ENCODE data around the gene ATP10B. TPM values are rescaled to one million over a fixed set of nuclear protein-coding genes. Genes with fewer than 3 reads are reported as not detected.

Gene ATP10B
- total RNA-seq, 4 donors from 2014 or later: 116 to 298 (median 150) TPM

DNA sequence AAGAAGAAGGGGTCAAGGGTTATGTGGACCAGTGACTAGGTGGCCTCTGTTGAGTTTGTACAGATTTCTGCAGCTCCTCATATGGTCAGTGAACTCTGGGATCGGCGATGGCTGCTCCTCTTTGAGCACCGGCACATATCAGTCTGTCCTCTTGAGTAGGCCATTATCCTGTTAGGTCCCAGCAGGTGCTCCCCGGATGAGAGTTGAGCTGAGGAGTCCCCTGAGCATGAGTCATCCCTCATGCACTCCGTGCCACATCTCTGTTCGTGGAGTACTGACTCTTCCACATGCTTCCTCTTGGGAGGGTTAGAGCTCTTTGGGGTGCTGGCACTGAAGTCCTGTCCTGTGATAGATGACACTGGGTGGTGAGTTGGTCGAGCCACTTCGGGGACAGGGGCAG lies 286.6 kb downstream of the ATP10B start:
- no peaks in the 10 kb centered on the region for H3K9me3 ChIP-seq
- H3K36me3 ChIP-seq: peaks cover 0 to 23% (median 0%) of the 10 kb centered on the region in 4 donors
- no peak for TF ChIP-seq EP300 (IDR thresholded peaks at IDR 0.05; ENCODE audit: low read depth)
- TF ChIP-seq POLR2A (IDR thresholded peaks at IDR 0.05): no peak
- TF ChIP-seq, protein P1, sequence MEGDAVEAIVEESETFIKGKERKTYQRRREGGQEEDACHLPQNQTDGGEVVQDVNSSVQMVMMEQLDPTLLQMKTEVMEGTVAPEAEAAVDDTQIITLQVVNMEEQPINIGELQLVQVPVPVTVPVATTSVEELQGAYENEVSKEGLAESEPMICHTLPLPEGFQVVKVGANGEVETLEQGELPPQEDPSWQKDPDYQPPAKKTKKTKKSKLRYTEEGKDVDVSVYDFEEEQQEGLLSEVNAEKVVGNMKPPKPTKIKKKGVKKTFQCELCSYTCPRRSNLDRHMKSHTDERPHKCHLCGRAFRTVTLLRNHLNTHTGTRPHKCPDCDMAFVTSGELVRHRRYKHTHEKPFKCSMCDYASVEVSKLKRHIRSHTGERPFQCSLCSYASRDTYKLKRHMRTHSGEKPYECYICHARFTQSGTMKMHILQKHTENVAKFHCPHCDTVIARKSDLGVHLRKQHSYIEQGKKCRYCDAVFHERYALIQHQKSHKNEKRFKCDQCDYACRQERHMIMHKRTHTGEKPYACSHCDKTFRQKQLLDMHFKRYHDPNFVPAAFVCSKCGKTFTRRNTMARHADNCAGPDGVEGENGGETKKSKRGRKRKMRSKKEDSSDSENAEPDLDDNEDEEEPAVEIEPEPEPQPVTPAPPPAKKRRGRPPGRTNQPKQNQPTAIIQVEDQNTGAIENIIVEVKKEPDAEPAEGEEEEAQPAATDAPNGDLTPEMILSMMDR (IDR thresholded peaks at IDR 0.05): no peak
- no peak for TF ChIP-seq POLR2AphosphoS5 (IDR thresholded peaks at IDR 0.05)
- no peaks in the 10 kb centered on the region for H3K4me1 ChIP-seq
- intact Hi-C loops (cut with DNase I; ENCODE audit: low total_unique reads) (no loop called here), in situ Hi-C loops (cut with MboI; ENCODE audit: low pct_ligation_motif_present in 1 of 4, low pct_unique_long_range_greater_than_20kb in 1 of 4, low sequenced_read_pairs in 3 of 4) (no loop called here)
- no peaks in the 10 kb centered on the region for H3K27me3 ChIP-seq
- no peak for DNase-seq
- no peak overlapping the region for H3K4me3 ChIP-seq
- WGBS, 2 donors (ENCODE audit: low coverage in 1 of 2): 79% methylated on average over 8 of the region's 8 CpGs; no CpG with 5 or more reads in 1 of the 2 donors
- H3K27ac ChIP-seq: no peak overlapping the region

DNA sequence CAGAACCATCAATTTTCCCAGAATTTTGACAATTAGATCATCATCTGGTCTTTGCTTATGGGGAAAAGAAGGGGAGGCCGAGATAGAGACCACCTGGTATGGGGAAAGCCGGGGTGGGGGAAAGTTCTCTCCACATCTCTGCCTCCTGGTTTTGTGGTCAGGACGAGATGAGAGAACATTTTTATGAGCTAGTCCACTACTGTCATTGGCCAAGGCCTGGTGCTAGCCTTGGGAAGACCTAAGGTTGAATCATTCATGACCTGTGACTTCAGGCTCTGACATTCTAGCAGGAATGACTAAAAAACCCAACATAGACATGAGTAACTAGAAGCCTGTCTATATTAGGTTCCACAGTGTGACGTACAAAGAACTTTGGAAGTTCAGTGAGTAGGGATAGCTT lies 295.2 kb downstream of the ATP10B start:
- in situ Hi-C loops (cut with MboI; ENCODE audit: low pct_ligation_motif_present in 1 of 4, low pct_unique_long_range_greater_than_20kb in 1 of 4, low sequenced_read_pairs in 3 of 4) (no loop called here), intact Hi-C loops (cut with DNase I; ENCODE audit: low total_unique reads) (no loop called here)
- Histone ChIP-seq H3K27me3 (no peaks in the 10 kb centered on the region), H3K9me3 (no peaks in the 10 kb centered on the region), H3K27ac (no peak overlapping the region), H3K36me3 (no peaks in the 10 kb centered on the region), H3K4me1 (no peaks in the 10 kb centered on the region), H3K4me3 (no peak overlapping the region)
- TF ChIP-seq, protein P1 (IDR thresholded peaks at IDR 0.05): no peak
- TF ChIP-seq POLR2AphosphoS5 (IDR thresholded peaks at IDR 0.05) (no peak), POLR2A (IDR thresholded peaks at IDR 0.05) (no peak), EP300 (IDR thresholded peaks at IDR 0.05; ENCODE audit: low read depth) (no peak)
- 71 to 75% methylated on average over 1 to 4 of the region's 4 CpGs for WGBS, 2 donors (ENCODE audit: low coverage in 1 of 2)
- no peak for DNase-seq

DNA sequence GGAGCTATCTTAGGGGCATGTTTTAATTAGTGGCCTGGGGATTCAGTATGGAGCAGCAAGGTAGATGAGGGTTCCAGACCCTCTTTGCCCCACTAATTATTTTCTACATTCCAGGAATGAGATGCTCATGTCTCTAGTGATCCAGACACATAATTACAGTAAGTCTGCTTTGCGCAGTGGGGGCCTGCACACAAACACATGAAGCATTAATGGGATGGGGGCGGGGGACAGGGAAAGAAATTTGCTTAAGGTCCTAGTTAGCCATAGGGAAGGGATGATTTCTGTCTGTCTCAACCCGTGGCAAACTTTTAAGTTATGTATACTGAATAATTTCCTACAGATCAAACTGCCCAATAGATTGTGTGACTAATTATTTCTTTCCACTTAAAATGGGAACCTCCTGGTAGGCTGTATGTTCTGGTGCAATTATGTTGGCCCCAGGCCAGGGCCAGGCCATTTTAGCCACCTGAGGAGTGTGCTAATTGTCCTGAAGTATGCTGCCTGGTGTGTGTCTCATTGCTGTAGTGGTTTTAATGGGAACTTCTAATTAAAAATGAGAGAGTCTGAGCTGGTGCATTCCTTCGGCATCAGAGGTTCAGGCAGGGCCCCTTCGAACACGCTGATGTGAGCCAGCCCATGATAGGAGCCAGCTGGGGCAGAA lies 295.9 kb downstream of the ATP10B start:
- TF ChIP-seq POLR2AphosphoS5 (IDR thresholded peaks at IDR 0.05): no peak
- TF ChIP-seq, protein P1 (IDR thresholded peaks at IDR 0.05): no peak
- no peak for TF ChIP-seq EP300 (IDR thresholded peaks at IDR 0.05; ENCODE audit: low read depth)
- TF ChIP-seq POLR2A (IDR thresholded peaks at IDR 0.05): no peak

DNA sequence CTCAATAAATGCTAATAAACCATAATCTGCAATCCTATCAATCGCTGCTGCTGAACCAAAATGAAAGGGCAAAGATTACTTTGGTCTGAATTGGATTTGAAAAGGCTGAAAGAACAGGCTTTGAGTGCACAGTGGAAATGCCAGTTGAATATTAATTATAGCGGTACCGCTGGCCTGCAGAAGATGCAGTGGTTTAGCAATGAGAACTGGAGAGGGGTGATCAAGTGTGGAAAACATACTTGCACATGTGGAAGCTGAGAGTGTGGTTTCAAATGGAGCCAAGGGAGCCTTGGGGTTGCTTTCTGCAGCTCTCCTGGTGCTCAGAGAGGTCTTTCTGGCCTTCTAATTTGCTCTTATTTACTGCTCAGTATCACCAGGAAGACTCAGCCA lies 296.4 kb downstream of the ATP10B start:
- H3K27me3 ChIP-seq: no peaks in the 10 kb centered on the region
- no peaks in the 10 kb centered on the region for H3K36me3 ChIP-seq
- H3K27ac ChIP-seq: no peak overlapping the region
- intact Hi-C loops (cut with DNase I; ENCODE audit: low total_unique reads) (no loop called here), in situ Hi-C loops (cut with MboI; ENCODE audit: low pct_ligation_motif_present in 1 of 4, low pct_unique_long_range_greater_than_20kb in 1 of 4, low sequenced_read_pairs in 3 of 4) (no loop called here)
- H3K9me3 ChIP-seq: no peaks in the 10 kb centered on the region
- WGBS, 2 donors (ENCODE audit: low coverage in 1 of 2): 90 to 95% methylated on average over 3 of the region's 3 CpGs
- DNase-seq: no peak
- no peak overlapping the region for H3K4me3 ChIP-seq
- TF ChIP-seq POLR2A (IDR thresholded peaks at IDR 0.05) (no peak), EP300 (IDR thresholded peaks at IDR 0.05; ENCODE audit: low read depth) (no peak), POLR2AphosphoS5 (IDR thresholded peaks at IDR 0.05) (no peak)
- TF ChIP-seq, protein P1 (IDR thresholded peaks at IDR 0.05): no peak
- no peaks in the 10 kb centered on the region for H3K4me1 ChIP-seq

More for the DNA sequence above, 295.9 kb downstream of the ATP10B start:
- Histone ChIP-seq H3K27me3 (no peaks in the 10 kb centered on the region), H3K36me3 (no peaks in the 10 kb centered on the region), H3K4me3 (no peak overlapping the region), H3K9me3 (no peaks in the 10 kb centered on the region), H3K4me1 (no peaks in the 10 kb centered on the region), H3K27ac (no peak overlapping the region)
- intact Hi-C loops (cut with DNase I; ENCODE audit: low total_unique reads) (no loop called here), in situ Hi-C loops (cut with MboI; ENCODE audit: low pct_ligation_motif_present in 1 of 4, low pct_unique_long_range_greater_than_20kb in 1 of 4, low sequenced_read_pairs in 3 of 4) (no loop called here)
- DNase-seq: peak; percentile 10
- WGBS, 2 donors (ENCODE audit: low coverage in 1 of 2): 69 to 80% methylated on average over 3 to 6 of the region's 6 CpGs

All from transverse colon (tissue), 4 donors.